ENCODE measurements around the gene ACSBG1.
"Not testable (repeated sequence)": the region's sequence is repeated elsewhere in the genome, so short reads cannot be mapped to it uniquely, and the experiment has no call there.

The ACSBG1 gene

GRCh38 chr15:78251136-78251535, 16.8 kb upstream of the ACSBG1 start:
- DNase-seq (ENCODE audit: low read depth in 2 of 2) = no peak

GRCh38 chr15:78249131-78249530, 14.8 kb upstream of the ACSBG1 start:
- no peak for DNase-seq (ENCODE audit: low read depth in 2 of 2)

GRCh38 chr15:78247911-78248310, 13.5 kb upstream of the ACSBG1 start:
- no peak for DNase-seq (ENCODE audit: low read depth in 2 of 2)

- not testable (repeated sequence) for DNase-seq (ENCODE audit: low read depth in 2 of 2)
These were observed 11.7 kb upstream of the ACSBG1 start for GRCh38 chr15:78245976-78246620.

- not testable (repeated sequence) for DNase-seq (ENCODE audit: low read depth in 2 of 2)
These were observed 11.0 kb upstream of the ACSBG1 start for GRCh38 chr15:78245392-78245791.

GRCh38 chr15:78244893-78245292, 10.5 kb upstream of the ACSBG1 start:
- no peak for DNase-seq (ENCODE audit: low read depth in 2 of 2)

GRCh38 chr15:78244101-78244500, 9.7 kb upstream of the ACSBG1 start:
- no peak for DNase-seq (ENCODE audit: low read depth in 2 of 2)

GRCh38 chr15:78243491-78243941, 9.2 kb upstream of the ACSBG1 start:
- DNase-seq (ENCODE audit: low read depth in 2 of 2) = no peak

- no peak for DNase-seq (ENCODE audit: low read depth in 2 of 2)
These were observed 8.7 kb upstream of the ACSBG1 start for GRCh38 chr15:78243058-78243457.

GRCh38 chr15:78242128-78242527, 7.8 kb upstream of the ACSBG1 start:
- DNase-seq (ENCODE audit: low read depth in 2 of 2) = no peak

GRCh38 chr15:78241017-78241416, 6.7 kb upstream of the ACSBG1 start:
- peak; percentile 70 to 83 for DNase-seq (ENCODE audit: low read depth in 2 of 2)

GRCh38 chr15:78239811-78240210, 5.4 kb upstream of the ACSBG1 start:
- no peak for DNase-seq (ENCODE audit: low read depth in 2 of 2)

GRCh38 chr15:78237146-78237545, 2.8 kb upstream of the ACSBG1 start:
- DNase-seq (ENCODE audit: low read depth in 2 of 2) = no peak

GRCh38 chr15:78236491-78236890, 2.1 kb upstream of the ACSBG1 start:
- DNase-seq (ENCODE audit: low read depth in 2 of 2) = no peak

GRCh38 chr15:78233496-78233895, 869 bp downstream of the ACSBG1 start:
- no peak for DNase-seq (ENCODE audit: low read depth in 2 of 2)

- DNase-seq (ENCODE audit: low read depth in 2 of 2) = no peak
These were observed 1.4 kb downstream of the ACSBG1 start for GRCh38 chr15:78232951-78233350.

GRCh38 chr15:78229431-78230406, 4.6 kb downstream of the ACSBG1 start:
- DNase-seq (ENCODE audit: low read depth in 2 of 2) = no peak

- DNase-seq (ENCODE audit: low read depth in 2 of 2) = no peak
These were observed 5.9 kb downstream of the ACSBG1 start for GRCh38 chr15:78228356-78228996.

- no peak for DNase-seq (ENCODE audit: low read depth in 2 of 2)
These were observed 8.4 kb downstream of the ACSBG1 start for GRCh38 chr15:78225783-78226541.

GRCh38 chr15:78224023-78224411, 10.3 kb downstream of the ACSBG1 start:
- no peak for DNase-seq (ENCODE audit: low read depth in 2 of 2)

GRCh38 chr15:78223396-78224022, 10.9 kb downstream of the ACSBG1 start:
- DNase-seq (ENCODE audit: low read depth in 2 of 2) = no peak

Data from stimulated activated CD8-positive, alpha-beta memory T cell treated with anti-CD3 and anti-CD28 coated beads, Interleukin-2, amount 100 ng/mL, for 48 hours (primary cell).